C4-2B (cell line): ENCODE data around the gene TRDN.

Experiments used
- H3K27ac ChIP-seq: fragments of 450-650 bp; 2 replicates; pipeline ENCODE4 v1.5.1; 2017
- CTCF ChIP-seq: fragments of 450-650 bp; conservative IDR thresholded peaks from 2 replicates; pipeline ENCODE4 v1.5.1; 2017; ENCODE audit warnings: mild to moderate bottlenecking
- ZFX ChIP-seq: fragments of 450-650 bp; IDR thresholded peaks from 2 replicates; pipeline ENCODE4 v1.6.1; 2017

TRDN gene

GRCh38 chr6:123224077-123224476 lies 412.7 kb downstream of the TRDN start:
- no peak overlapping the region for H3K27ac ChIP-seq

DNA sequence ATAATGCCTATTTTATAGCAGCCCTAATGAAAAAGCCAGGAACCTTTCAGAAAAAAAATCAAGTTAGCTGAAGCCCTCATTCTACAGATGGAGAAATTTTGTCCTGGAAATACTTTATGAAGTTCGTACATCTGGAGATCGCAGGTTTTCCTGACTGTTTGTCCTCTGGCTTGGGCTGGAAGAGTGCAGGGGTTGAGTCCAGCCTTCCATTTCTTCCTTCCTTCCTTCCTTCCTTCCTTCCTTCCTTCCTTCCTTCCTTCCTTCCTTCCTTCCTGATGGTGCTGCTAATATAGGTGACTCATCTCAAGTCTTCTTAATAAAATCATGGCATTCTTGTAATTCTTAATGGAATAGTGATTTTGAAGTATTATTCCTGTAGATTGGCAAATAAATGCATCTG lies 413.3 kb downstream of the TRDN start:
- no peak overlapping the region for H3K27ac ChIP-seq
- TF ChIP-seq CTCF (no peak), ZFX (no peak)

More at GRCh38 chr6:123224077-123224476, 412.7 kb downstream of the TRDN start:
- TF ChIP-seq CTCF, result no peak
- no peak for TF ChIP-seq ZFX

DNA sequence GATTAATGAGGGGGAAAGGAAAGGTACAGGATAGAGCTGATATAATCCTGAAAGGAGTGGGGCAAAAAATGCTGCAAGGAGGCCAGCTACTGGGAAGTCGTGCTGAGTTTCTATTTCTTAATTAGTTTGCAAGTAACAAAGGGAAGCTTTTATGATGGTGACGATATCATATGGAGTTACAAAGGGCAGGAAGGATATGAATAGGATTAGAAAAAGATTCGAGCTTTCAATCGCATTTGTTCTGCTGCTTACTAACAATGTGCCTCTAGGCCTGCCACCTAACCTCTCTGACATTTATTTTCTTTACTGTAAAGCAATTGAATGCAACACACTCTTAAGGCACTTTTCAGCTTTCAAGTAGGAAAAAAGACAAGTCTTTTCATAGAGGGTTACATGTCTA lies 421.5 kb downstream of the TRDN start:
- H3K27ac ChIP-seq, result no peak overlapping the region
- TF ChIP-seq CTCF, result no peak
- no peak for TF ChIP-seq ZFX

- H3K27ac ChIP-seq, result no peak overlapping the region
Observed at GRCh38 chr6:123214433-123214832, 422.3 kb downstream of the TRDN start.

DNA sequence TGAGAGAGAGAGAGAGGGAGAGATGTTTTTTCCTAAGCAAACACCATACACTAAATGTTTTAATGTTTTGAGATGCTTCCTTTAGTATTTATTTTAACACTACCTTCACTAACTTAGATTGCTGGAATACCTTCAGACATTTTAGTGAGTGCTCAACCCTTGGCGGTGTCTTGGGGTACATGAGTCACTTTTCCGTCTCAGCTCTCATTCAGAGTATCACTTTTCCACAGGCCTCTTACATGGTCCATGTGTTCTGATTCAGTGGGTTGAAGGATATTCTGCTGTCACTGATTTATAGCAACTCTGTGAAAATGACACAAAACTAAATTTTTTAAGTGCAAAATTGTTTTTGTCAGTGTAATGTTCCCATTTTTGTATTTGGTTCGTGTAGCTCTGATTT lies 422.8 kb downstream of the TRDN start:
- no peak for TF ChIP-seq CTCF
- no peak overlapping the region for H3K27ac ChIP-seq

More at GRCh38 chr6:123214433-123214832, 422.3 kb downstream of the TRDN start:
- TF ChIP-seq CTCF, result no peak
- TF ChIP-seq ZFX, result no peak

- no peak for TF ChIP-seq CTCF
- no peak for TF ChIP-seq ZFX
- H3K27ac ChIP-seq, result no peak overlapping the region
Observed at GRCh38 chr6:123211777-123212545, 424.8 kb downstream of the TRDN start.

GRCh38 chr6:123210645-123211044 lies 426.1 kb downstream of the TRDN start:
- no peak overlapping the region for H3K27ac ChIP-seq
- TF ChIP-seq ZFX, result no peak
- TF ChIP-seq CTCF, result no peak
